ENCODE results near the gene NUPR2.

- no peak for TF ChIP-seq CTCF (IDR thresholded peaks at IDR 0.05)
- TF ChIP-seq POLR2A (IDR thresholded peaks at IDR 0.05) = no peak
These were observed 38.5 kb downstream of the NUPR2 start for GRCh38 chr7:56077681-56078080.

All from testis (tissue), 2 donors.